ENCODE results near the gene ASIC2.

The ASIC2 gene

DNA sequence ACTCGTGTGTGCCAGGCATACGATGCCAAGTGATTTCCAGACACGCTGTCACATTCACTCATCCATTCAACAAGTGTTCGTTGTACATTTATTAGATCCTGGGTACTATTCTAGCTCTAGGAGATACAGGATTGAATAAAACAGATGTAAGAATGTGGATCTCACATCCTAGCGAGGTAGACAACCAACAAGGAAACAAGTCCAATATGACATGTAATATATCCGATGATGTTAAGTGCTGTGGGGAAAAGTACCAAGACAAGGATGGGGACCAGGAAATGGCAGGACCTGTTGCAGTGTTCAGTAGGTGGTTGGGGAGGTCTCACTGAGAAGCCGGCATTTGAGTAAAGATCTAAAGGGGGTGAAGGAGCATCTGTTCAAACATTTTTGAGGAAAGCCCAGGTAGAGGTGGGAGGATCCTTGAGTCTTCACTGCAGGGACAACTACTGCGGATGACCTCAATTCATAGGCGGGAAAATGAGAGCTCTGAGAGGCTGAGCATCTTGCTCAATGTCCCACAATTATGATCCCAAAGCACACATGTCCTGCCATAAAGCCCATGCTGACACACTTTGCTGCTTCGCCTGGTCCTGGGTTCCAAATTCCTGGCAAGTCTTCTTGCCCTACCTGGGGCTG, 129.4 kb downstream of the ASIC2 start:
- H3K4me3 ChIP-seq (ENCODE audit: low read depth, low read length), result no peak overlapping the region
- ChIA-PET CTCF (no interaction called here), POLR2A (no interaction called here)
- TF ChIP-seq, protein P1, sequence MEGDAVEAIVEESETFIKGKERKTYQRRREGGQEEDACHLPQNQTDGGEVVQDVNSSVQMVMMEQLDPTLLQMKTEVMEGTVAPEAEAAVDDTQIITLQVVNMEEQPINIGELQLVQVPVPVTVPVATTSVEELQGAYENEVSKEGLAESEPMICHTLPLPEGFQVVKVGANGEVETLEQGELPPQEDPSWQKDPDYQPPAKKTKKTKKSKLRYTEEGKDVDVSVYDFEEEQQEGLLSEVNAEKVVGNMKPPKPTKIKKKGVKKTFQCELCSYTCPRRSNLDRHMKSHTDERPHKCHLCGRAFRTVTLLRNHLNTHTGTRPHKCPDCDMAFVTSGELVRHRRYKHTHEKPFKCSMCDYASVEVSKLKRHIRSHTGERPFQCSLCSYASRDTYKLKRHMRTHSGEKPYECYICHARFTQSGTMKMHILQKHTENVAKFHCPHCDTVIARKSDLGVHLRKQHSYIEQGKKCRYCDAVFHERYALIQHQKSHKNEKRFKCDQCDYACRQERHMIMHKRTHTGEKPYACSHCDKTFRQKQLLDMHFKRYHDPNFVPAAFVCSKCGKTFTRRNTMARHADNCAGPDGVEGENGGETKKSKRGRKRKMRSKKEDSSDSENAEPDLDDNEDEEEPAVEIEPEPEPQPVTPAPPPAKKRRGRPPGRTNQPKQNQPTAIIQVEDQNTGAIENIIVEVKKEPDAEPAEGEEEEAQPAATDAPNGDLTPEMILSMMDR (IDR thresholded peaks at IDR 0.05; ENCODE audit: insufficient read depth, low read length, missing control alignments), result no peak
- DNase-seq (ENCODE audit: low read depth, low spot score), result no peak

DNA sequence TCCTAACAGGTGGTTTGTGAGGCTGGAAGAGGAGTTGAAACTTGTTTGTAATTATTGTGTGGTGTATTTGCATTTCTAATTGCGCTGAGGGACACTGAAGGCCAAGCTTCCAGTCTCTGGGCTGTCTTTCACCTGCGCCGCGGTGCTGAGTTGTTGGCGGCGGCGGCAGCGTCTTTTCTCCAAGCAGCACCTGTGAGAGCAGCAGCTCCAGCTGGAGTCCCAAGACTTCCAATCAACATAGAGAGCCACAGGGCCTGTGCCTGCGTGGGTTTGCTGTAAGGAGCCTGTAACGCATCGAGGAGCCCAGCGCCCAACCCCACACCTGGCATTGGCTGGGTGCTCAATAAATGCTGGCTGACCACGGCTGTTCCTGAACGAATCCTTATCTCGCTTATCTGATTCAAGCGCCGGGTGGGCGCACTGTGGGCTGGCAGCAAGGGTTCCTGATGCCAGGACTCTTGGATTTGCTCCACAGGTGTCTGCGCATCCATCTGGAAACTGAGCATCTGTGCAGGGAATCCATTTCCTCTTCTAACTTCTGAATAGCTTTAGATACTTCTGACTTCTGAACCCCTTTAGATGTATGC, 138.1 kb downstream of the ASIC2 start:
- DNase-seq (ENCODE audit: low read depth, low spot score), result no peak
- TF ChIP-seq, protein P1 (IDR thresholded peaks at IDR 0.05; ENCODE audit: insufficient read depth, low read length, missing control alignments), result no peak
- H3K4me3 ChIP-seq (ENCODE audit: low read depth, low read length), result no peak overlapping the region
- POLR2A ChIA-PET, result no interaction called here
- CTCF ChIA-PET, result no interaction called here

DNA sequence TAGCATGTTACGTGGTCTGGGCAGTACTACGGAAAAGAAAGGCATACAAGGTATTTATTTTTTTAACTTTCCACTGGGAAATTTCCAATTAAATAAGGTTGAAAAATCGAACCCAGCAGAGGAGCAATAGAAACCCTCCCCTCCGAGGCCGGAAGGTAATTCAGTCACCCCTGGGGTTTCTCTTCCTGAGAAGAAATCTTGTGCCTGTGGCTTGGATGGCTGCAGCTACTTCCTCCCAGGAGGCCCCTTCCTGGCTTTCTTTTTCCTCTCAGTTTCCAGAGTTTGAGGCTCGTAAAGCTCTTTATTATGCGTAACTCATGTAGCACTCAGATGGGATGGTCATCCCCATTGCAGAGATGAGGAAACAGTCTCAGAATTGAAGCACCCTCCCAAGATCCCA, 140.3 kb downstream of the ASIC2 start:
- CTCF ChIA-PET, result no interaction called here
- no peak for DNase-seq (ENCODE audit: low read depth, low spot score)
- H3K4me3 ChIP-seq (ENCODE audit: low read depth, low read length), result no peak overlapping the region
- TF ChIP-seq, protein P1 (IDR thresholded peaks at IDR 0.05; ENCODE audit: insufficient read depth, low read length, missing control alignments), result no peak
- POLR2A ChIA-PET, result no interaction called here

DNA sequence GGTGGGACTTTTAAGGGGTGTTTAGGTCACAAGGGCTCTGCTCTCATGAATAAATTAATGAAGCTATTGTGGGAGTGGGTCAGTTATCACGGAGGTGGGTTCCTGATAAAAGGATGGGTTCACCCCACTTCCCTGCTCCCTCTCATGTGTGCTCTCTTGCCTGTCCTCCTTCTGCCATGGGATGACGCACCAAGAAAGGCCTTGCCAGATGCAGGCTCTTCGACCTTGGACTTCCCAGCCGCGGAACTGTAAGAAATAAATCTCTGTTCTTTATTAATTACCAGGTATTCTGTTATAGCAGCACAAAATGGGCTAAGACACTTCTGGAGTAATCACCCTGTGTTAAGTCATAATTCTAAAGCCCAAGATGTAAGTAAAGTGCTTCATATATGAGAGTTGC, 141.5 kb downstream of the ASIC2 start:
- no peak overlapping the region for H3K4me3 ChIP-seq (ENCODE audit: low read depth, low read length)
- ChIA-PET CTCF (no interaction called here), POLR2A (no interaction called here)
- TF ChIP-seq, protein P1 (IDR thresholded peaks at IDR 0.05; ENCODE audit: insufficient read depth, low read length, missing control alignments), result no peak
- DNase-seq (ENCODE audit: low read depth, low spot score), result no peak

DNA sequence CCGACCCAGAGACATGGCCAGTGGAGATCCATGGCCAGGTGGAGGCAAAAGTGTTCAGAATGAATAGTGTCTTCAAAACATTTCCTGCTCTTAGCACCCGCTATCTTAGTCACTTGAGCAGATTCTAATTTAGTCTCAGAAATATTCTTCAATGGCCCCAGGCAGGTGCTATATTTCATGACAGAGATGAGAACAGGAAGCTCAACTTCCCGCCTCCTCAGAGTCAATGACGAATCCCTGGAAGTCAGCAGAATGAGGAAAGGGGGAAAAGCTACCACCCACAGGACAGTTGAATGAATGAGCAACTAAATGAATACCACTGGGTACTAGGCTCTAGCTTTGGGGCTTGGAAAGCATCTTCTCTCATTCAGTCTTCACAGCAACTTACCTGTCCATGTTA, 147.2 kb downstream of the ASIC2 start:
- no peak overlapping the region for H3K4me3 ChIP-seq (ENCODE audit: low read depth, low read length)
- POLR2A ChIA-PET, result no interaction called here
- DNase-seq (ENCODE audit: low read depth, low spot score), result no peak
- TF ChIP-seq, protein P1 (IDR thresholded peaks at IDR 0.05; ENCODE audit: insufficient read depth, low read length, missing control alignments), result no peak
- CTCF ChIA-PET, result no interaction called here

DNA sequence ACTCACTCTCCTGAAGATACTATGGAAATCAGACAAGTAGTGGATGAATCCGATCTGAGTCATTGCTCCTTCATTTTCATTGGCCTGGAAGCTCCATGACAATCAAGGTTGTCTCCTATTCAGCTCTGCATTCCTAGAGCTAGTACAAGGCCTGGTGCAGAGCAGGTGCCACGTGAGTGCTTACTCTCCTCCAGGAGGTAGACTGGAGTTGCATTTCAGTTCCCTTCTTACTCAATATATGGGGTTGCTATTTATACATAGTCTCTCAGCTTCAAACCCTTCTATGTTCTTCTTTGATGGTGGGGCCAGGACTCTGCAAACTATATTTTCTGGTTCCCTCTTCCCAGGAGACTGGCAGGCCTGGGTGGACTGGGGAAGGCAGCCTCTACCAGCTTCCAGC, 148.3 kb downstream of the ASIC2 start:
- TF ChIP-seq, protein P1 (IDR thresholded peaks at IDR 0.05; ENCODE audit: insufficient read depth, low read length, missing control alignments), result no peak
- ChIA-PET CTCF (no interaction called here), POLR2A (no interaction called here)
- H3K4me3 ChIP-seq (ENCODE audit: low read depth, low read length), result no peak overlapping the region
- no peak for DNase-seq (ENCODE audit: low read depth, low spot score)
